ENCODE measurements around the gene SH3D19. TPM values are rescaled to one million over a fixed set of nuclear protein-coding genes. Genes with fewer than 3 reads are reported as not detected.

The SH3D19 gene
- total RNA-seq, 1 experiment from 2014 or later, result 29.7 TPM

GRCh38 chr4:151260526-151260925, 64.9 kb downstream of the SH3D19 start:
- no peak overlapping the region for H3K9ac ChIP-seq (ENCODE audit: extremely low read depth, insufficient read length, low read length)
- no peaks in the 10 kb centered on the region for H3K79me2 ChIP-seq (ENCODE audit: insufficient read depth, low read length)
- H2BK15ac ChIP-seq (ENCODE audit: low read depth, low read length), result no peak overlapping the region
- H2BK12ac ChIP-seq (ENCODE audit: insufficient read length, low read depth, low read length), result no peak overlapping the region
- no CpG with 5 or more reads among the region's 2 CpGs for WGBS (ENCODE audit: extremely low coverage, insufficient read length, low lambda C conversion rate)
- no peak overlapping the region for H3K4ac ChIP-seq (ENCODE audit: low read depth, low read length)
- Mint-ChIP-seq H3K27me3 (ENCODE audit: low read depth) (no peaks in the 10 kb centered on the region), H3K4me1 (peaks cover 0 to 2% of the 10 kb centered on the region in 2 experiments; a peak in 1 of 4 replicates), H3K4me3 (no peak overlapping the region), H3K27ac (no peak overlapping the region), H3K36me3 (ENCODE audit: insufficient read depth in 1 of 3, low read depth in 3 of 3) (peaks cover 17 to 20% (median 17%) of the 10 kb centered on the region in 3 experiments), H3K9me3 (peaks cover 6 to 9% of the 10 kb centered on the region in 2 experiments; a peak in 4 of 5 replicates)
- H4K8ac ChIP-seq (replicated peaks; ENCODE audit: insufficient read length, low read depth, low read length), result no peak overlapping the region
- H4K91ac ChIP-seq (ENCODE audit: insufficient read length, low read depth, low read length), result no peak overlapping the region
- H3K9me3 ChIP-seq (ENCODE audit: control insufficient read depth, low read depth, low read length), result no peaks in the 10 kb centered on the region
- no peak overlapping the region for H3K4me2 ChIP-seq (ENCODE audit: insufficient read depth, insufficient read length, low read length)
- H3K23ac ChIP-seq (ENCODE audit: insufficient read length, low read depth, low read length), result no peak overlapping the region
- H3T11ph ChIP-seq (ENCODE audit: low read length), result no peak overlapping the region
- H2BK5ac ChIP-seq (ENCODE audit: insufficient read length, low read length), result no peak overlapping the region
- TF ChIP-seq CTCF (conservative IDR thresholded peaks at IDR 0.05), result no peak
- no peak for DNase-seq
- peaks cover 6% of the 10 kb centered on the region for H3K79me1 ChIP-seq (ENCODE audit: insufficient read depth, low read depth, low read length, poor library complexity, severe bottlenecking)
- H3K18ac ChIP-seq (ENCODE audit: insufficient read length, low read depth, low read length), result no peak overlapping the region
- H3K27me3 ChIP-seq (ENCODE audit: insufficient read depth, low read length), result no peaks in the 10 kb centered on the region
- H4K5ac ChIP-seq (ENCODE audit: insufficient read length, low read depth, low read length), result no peak overlapping the region
- H2AK5ac ChIP-seq (ENCODE audit: insufficient read length, low read length), result no peak overlapping the region
- no peaks in the 10 kb centered on the region for H3K4me1 ChIP-seq (ENCODE audit: insufficient read depth, low read length)
- H4K20me1 ChIP-seq (ENCODE audit: control insufficient read depth, insufficient read depth, insufficient read length), result peaks cover 3% of the 10 kb centered on the region
- no peak overlapping the region for H2BK20ac ChIP-seq (ENCODE audit: low read depth, low read length, poor library complexity, severe bottlenecking)
- H3K56ac ChIP-seq (ENCODE audit: insufficient read length, low read depth, low read length), result no peak overlapping the region
- no peak overlapping the region for H2AFZ ChIP-seq (ENCODE audit: low read length)
- H3K23me2 ChIP-seq (ENCODE audit: insufficient read length, low read depth, low read length, poor library complexity, severe bottlenecking), result no peaks in the 10 kb centered on the region
- no peak overlapping the region for H2BK120ac ChIP-seq (ENCODE audit: low read depth, low read length, poor library complexity, severe bottlenecking)
- H3K27ac ChIP-seq (ENCODE audit: insufficient read length, low read depth, low read length), result no peak overlapping the region
- no peak overlapping the region for H3K14ac ChIP-seq (ENCODE audit: insufficient read depth, low read length)

All from H9 (cell line).